ENCODE measurements around the gene NCAM2. TPM values are rescaled to one million over a fixed set of nuclear protein-coding genes. Genes with fewer than 3 reads are reported as not detected.

NCAM2 gene
- total and polyA plus RNA-seq, 2 of the 8 experiments (the other 6 are each of a cell fraction or from before 2014, with no cell fraction given): 0.14 to 1.1 TPM

DNA sequence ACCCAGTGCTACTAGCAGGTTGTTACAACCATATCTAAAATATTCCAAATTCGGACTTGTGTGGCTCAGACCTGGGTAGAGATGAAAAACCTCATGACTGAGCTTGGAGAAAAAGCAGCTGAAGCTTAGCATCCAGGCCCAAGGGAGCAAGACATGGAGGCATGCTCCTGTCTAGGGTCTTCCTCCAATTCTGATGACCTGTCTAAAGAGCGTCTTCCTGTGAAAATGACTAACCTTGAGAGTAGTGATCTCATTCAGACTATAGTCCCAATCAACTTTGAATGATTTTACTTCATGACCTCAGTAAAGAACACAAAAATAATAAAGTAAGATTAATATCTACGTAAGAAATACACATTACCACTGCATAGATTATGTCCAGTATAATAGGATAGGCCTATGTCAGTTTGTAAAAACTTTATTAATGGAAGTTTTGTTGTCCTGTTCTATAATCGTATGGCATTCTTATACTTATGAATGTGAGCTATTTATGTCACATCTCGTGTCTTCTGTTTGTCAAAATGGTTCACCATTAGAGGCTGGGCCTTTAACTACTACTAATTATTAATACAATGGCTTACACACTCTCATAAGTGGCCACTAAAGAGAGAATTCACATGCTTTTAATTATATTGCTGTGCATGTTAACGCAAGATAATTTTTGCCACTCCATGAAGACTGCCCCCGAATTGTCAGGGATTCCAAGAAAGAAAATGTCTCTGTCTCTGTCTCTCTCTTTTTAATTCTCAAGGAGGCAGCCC, 201.3 kb downstream of the NCAM2 start:
- H2AK5ac ChIP-seq (ENCODE audit: low read depth, low read length): no peak overlapping the region
- no peaks in the 10 kb centered on the region for H3K79me1 ChIP-seq (ENCODE audit: low read depth, low read length)
- H4K91ac ChIP-seq (replicated peaks; ENCODE audit: insufficient read length, low read length): no peak overlapping the region
- H2BK20ac ChIP-seq (ENCODE audit: low read length): no peak overlapping the region
- H3K14ac ChIP-seq (ENCODE audit: insufficient read length): no peak overlapping the region
- H3K18ac ChIP-seq (ENCODE audit: extremely low read depth, low read length): no peak overlapping the region
- no peaks in the 10 kb centered on the region for H3K23me2 ChIP-seq (ENCODE audit: low read depth, low read length)
- H3K56ac ChIP-seq (replicated peaks; ENCODE audit: insufficient read length, low read depth, low read length): no peak overlapping the region
- TF ChIP-seq CHD1 (IDR thresholded peaks at IDR 0.05; ENCODE audit: low read depth, low read length) (no peak), SIN3A (conservative IDR thresholded peaks at IDR 0.05 in 1 of 2, IDR thresholded peaks at IDR 0.05 in 1 of 2; ENCODE audit: low read depth in 1 of 2, low read length in 2 of 2) (no peak), FOSL1 (IDR thresholded peaks at IDR 0.05; ENCODE audit: insufficient read depth, low read depth, low read length) (no peak), SAP30 (IDR thresholded peaks at IDR 0.05; ENCODE audit: insufficient read depth, insufficient replicate concordance, low read length) (no peak), HDAC6 (IDR thresholded peaks at IDR 0.05; ENCODE audit: low read depth, low read length) (no peak), TAF7 (optimal IDR thresholded peaks at IDR 0.05; ENCODE audit: borderline replicate concordance, low read depth, low read length) (no peak), CBX5 (IDR thresholded peaks at IDR 0.05; ENCODE audit: low read depth, low read length) (no peak), GTF2F1 (IDR thresholded peaks at IDR 0.05; ENCODE audit: borderline replicate concordance, low read depth, low read length) (no peak)
- FAIRE-seq: no peak
- no peak overlapping the region for H3K4me2 ChIP-seq (ENCODE audit: insufficient read depth in 1 of 2, low read depth in 2 of 2, low read length in 2 of 2)
- H2AFZ ChIP-seq (ENCODE audit: low read length): no peak overlapping the region
- H3K9ac ChIP-seq (replicated peaks in 1 of 4; ENCODE audit: extremely low read depth in 1 of 4, low read depth in 3 of 4, low read length in 3 of 4): no peak overlapping the region
- no peaks in the 10 kb centered on the region for H4K20me1 ChIP-seq (replicated peaks in 1 of 2; ENCODE audit: control insufficient read depth in 1 of 2, insufficient read depth in 2 of 2, low read length in 2 of 2)
- ChIA-PET POLR2A (ENCODE audit: partially characterized antibody) (no interaction called here), CTCF (ENCODE audit: partially characterized antibody) (no interaction called here)
- H3K27ac ChIP-seq (ENCODE audit: low read depth, low read length): no peak overlapping the region
- H2BK120ac ChIP-seq (replicated peaks; ENCODE audit: low read depth, low read length): no peak overlapping the region
- H3K79me2 ChIP-seq (ENCODE audit: control insufficient read depth in 1 of 2, insufficient read depth in 2 of 2, low read length in 2 of 2): no peaks in the 10 kb centered on the region
- H3K4ac ChIP-seq (replicated peaks; ENCODE audit: insufficient read length, low read depth, low read length): no peak overlapping the region
- H3K36me3 ChIP-seq (ENCODE audit: control insufficient read depth in 2 of 4, insufficient read depth in 4 of 4, low read length in 3 of 4): no peaks in the 10 kb centered on the region
- H3K4me1 ChIP-seq (replicated peaks in 1 of 4; ENCODE audit: control insufficient read depth in 3 of 4, insufficient read depth in 4 of 4, low read length in 3 of 4): no peaks in the 10 kb centered on the region
- no peak overlapping the region for H2BK15ac ChIP-seq (ENCODE audit: low read length)
- 87% methylated on average over 7 of the region's 7 CpGs; no CpG with 5 or more reads in 1 of the 2 experiments for WGBS, 2 experiments (ENCODE audit: extremely low coverage in 1 of 2, insufficient coverage in 1 of 2, insufficient read length in 1 of 2, insufficient replicate concordance in 2 of 2, low coverage in 1 of 2, low lambda C conversion rate in 2 of 2, missing lambda C conversion rate in 1 of 2)
- H3K4me3 ChIP-seq (ENCODE audit: extremely low read depth in 1 of 4, insufficient read depth in 2 of 4, low read depth in 3 of 4, low read length in 4 of 4): no peak overlapping the region
- H3K9me3 ChIP-seq (ENCODE audit: insufficient read depth in 2 of 2, low read depth in 1 of 2, low read length in 1 of 2): no peaks in the 10 kb centered on the region
- H4K8ac ChIP-seq (ENCODE audit: extremely low read depth, insufficient read depth, low read length): no peak overlapping the region
- no peak overlapping the region for H2BK5ac ChIP-seq (ENCODE audit: low read depth, low read length)
- H2BK12ac ChIP-seq (ENCODE audit: low read depth, low read length): no peak overlapping the region
- H3K23ac ChIP-seq (ENCODE audit: insufficient read length): no peak overlapping the region
- H4K5ac ChIP-seq (ENCODE audit: insufficient read length, low read depth, low read length): no peak overlapping the region
- peaks cover 0 to 1% (median 0%) of the 10 kb centered on the region in 4 experiments; a peak in 1 of 7 replicates for H3K27me3 ChIP-seq (replicated peaks in 1 of 4; ENCODE audit: control insufficient read depth in 3 of 4, extremely low read depth in 1 of 4, insufficient read depth in 3 of 4, low read length in 3 of 4)
- no peak for DNase-seq (ENCODE audit: low read depth in 1 of 2, low spot score in 2 of 2)
